GM18519 (cell line): ENCODE measurements around the gene MXD3.
"Not testable (repeated sequence)": the region's sequence is repeated elsewhere in the genome, so short reads cannot be mapped to it uniquely, and the experiment has no call there.

Experiments used
- ATAC-seq: cut with Tn5 transposase; IDR thresholded peaks from one replicate; pipeline ENCODE4 v1.9.1; 2021; ENCODE audit warnings: mild to moderate bottlenecking, moderate library complexity; ENCODE audit not compliant: unreplicated experiment, low FRiP score

Gene MXD3

GRCh38 chr5:177344891-177345290 is 33.2 kb upstream of the MXD3 start:
- no peak for ATAC-seq

- no peak for ATAC-seq
Observed at GRCh38 chr5:177343777-177344176, 32.1 kb upstream of the MXD3 start.

DNA sequence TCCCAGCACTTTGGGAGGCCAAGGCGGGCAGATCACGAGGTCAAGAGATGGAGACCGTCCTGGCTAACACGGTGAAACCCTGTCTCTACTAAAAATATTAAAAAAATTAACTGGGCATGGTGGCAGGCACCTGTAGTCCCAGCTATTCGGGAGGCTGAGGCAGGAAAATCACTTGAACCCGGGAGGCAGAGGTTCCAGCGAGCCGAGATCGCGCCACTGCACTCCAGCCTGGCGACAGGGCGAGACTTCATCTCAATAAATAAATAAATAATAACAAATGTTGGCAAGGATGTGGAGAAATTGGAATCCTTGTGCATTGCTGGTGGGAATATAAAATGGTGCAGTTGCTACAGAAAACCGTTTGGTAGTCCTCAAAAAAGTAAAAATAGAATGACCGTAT is 31.3 kb upstream of the MXD3 start:
- ATAC-seq, result not testable (repeated sequence)

DNA sequence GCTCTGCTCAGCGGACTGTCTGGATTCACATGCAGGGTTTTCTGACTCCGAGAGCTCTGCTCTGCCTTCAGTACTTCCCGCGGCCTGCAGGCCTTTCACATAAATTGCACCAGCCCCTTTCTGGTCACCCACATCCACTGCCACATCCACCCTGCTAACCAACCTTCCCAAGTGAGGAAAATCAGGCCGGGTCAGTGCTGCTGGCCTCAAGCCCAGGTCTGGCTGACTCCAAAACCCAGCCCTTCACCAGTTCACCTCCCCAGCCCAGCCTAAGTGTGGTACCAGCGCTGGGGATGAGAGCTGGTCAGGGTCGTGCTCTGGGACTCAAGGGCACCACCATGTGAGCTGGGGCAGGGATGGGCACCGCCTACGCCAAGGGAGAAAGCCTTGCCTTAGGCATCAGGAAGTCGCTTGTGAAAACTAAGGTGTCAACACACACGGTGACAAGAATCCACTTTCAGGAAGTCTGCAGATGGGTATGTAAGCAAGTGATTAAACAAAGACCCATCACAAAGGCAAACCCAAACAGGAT is 27.5 kb upstream of the MXD3 start:
- no peak for ATAC-seq

GRCh38 chr5:177338251-177339106 is 26.8 kb upstream of the MXD3 start:
- no peak for ATAC-seq

- no peak for ATAC-seq
Observed at GRCh38 chr5:177336603-177337494, 25.2 kb upstream of the MXD3 start.

DNA sequence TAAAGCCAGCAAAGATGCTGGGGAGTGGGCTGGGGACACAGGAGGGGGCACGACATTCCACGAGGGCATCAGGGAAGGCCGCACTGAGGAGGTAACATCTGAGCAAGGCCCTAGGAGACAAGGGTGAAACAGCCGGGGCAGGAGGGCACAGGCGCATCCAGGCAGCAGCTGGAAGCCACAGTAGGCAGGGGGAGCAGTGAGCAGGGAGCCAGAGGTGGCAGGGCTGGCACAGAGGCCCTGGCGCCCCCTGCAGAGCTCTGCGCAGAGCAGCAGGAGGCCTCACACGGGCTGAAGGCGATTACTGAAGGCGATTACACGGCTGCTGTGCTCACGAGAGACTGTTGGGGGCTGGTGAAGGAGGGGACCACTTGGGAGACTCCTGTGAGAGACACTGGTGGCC is 24.4 kb upstream of the MXD3 start:
- ATAC-seq, result no peak

DNA sequence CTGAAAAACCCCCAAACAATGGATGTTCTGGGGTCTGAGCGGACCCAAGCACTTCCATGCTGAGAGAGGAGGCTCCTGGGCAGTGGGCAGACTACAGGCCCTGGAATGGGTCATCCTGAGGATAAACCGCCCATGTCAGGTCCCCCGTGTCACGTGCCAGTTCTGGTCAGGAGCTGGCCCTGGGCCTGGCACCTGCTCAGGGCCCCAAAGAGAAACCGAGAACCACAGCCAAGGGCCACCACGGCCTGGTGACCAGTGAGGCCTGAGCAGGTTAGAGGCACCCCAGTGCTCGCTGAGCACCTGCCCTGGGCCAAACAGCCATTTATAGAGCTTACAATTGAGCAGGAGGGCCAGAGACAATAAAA is 24.0 kb upstream of the MXD3 start:
- ATAC-seq, result no peak

- ATAC-seq, result no peak
Observed at GRCh38 chr5:177334781-177335700, 23.3 kb upstream of the MXD3 start.

DNA sequence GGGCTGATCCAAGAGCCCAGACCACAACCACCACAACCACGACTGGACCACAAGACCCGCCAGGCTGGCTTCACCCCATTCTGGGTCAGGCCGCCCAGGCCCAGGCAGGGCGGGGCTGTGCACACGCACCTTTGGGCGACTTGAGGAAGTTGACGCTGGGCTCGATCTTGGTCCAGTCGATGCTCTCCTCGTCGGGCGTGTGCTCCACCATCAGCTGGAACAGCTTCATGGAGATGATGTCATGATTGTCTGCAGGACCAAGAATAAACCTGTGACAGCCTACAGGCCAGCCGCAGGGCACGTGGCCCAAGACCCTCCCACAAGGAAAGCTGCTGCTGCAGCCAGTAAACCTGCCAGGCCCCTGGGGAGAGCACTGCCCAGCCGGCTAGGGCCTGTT is 22.5 kb upstream of the MXD3 start:
- no peak for ATAC-seq

GRCh38 chr5:177333420-177334154 is 21.9 kb upstream of the MXD3 start:
- ATAC-seq, result no peak

DNA sequence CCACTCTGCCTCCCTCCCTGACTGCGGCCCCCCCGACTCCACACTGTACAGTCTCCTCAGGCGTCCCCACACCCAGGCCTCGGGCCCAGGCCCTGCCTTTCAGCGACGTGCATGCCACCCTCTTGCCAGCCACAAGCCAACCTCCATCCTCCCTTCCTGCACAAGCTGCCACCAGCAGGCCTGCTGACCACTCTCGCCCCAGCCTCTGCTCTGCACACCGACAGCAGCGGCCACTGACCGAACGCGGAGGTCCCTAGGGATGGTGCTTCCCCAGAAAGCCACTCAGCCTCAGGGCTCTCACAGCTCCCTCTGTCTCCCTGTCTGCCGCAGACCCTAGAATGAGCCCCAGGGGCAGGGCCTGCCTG is 21.2 kb upstream of the MXD3 start:
- no peak for ATAC-seq

GRCh38 chr5:177332031-177332895 is 20.6 kb upstream of the MXD3 start:
- no peak for ATAC-seq

DNA sequence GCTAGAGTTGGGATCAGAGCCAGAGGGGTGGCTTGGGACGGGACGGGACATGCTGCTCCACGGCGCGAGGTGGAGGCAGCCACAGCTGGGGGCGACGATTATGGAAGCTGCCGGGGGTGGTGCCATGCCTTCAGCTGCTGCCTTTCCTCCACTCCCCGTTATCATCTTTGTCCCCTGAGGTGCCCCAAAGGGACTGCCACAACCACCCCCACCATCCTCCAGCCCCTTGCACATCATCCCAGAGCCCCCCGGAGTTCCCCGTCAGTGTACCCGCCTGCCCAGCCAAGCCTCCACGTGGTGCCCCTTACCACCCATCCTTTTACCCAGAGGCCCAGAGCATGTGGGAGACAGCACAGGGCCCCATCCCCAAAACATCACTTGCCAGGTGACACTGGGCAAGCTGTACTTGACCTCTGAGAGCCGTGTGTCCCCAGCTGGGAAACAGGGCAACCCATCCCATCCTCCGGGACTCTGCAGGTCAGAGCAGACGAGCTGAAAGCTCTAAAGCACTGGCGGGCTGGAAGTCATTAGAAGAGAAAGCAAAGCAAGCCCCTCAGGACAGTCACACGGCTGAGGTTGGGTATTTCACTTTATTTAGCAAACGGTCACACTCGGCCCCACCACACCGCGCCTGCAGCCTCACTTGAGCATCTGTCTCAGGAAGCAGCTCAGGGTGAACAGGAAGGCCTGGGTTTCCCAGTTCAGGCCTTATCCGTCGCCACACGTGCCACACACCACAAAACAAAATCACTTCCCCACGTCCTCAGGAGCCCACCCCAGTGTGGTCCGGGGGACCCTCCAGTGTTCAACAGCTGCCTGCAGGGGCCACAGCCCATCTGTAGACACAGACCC is 19.5 kb upstream of the MXD3 start:
- ATAC-seq, result no peak

DNA sequence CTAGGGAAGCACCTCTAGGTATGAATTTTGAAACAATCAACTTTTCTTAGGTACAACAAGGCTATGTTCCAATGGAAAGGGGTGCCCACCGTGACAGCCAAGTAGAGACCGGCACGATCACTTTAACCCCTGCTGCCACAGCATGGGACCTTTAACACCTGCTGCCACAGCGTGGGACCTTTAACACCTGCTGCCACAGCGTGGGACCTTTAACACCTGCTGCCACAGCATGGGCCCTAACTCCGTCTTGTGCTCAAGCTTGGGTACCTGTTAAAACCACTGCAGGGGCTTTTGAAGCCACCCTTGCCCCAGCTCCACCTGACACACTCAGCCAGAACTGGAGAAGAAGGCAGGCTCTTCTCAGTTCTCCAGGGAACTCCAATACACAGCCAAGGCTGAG is 18.2 kb upstream of the MXD3 start:
- ATAC-seq, result no peak

DNA sequence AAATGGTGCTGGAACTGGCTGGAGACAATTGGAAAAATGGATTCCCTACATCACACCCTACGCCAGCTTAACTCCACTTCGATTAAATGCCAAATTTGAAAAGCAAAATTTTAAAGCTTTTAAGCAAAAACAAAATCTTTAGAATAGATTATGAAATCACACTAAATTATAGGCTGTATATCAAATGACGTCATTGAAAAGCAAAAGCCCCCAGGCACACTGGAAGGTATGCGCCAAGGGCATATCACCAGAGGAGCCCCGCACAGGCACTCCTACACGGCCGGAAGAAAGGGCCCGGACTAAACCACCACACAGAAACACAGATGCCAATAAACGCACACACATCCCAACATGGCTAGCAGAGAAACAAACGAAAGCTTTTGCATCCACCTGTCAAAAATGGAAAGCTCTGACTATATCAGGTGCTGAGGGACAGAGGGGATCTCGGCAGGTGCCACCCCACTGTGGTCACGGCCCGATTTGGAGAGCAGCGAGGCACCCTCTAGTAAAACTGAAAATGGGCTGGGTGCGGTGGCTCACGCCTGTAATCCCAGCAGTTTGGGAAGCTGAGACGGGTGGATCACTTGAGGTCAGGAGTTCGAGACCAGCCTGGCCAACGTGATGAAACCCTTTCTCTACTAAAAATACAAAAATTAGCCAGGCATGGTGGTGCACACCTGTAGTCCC is 17.0 kb upstream of the MXD3 start:
- ATAC-seq, result no peak
